ENCODE measurements around the gene OR1S2. TPM values are rescaled to one million over a fixed set of nuclear protein-coding genes. Genes with fewer than 3 reads are reported as not detected.

Gene OR1S2
- total and polyA plus RNA-seq, 9 of the 15 experiments (the other 6 are each of a cell fraction or from before 2014, with no cell fraction given), result not detected

DNA sequence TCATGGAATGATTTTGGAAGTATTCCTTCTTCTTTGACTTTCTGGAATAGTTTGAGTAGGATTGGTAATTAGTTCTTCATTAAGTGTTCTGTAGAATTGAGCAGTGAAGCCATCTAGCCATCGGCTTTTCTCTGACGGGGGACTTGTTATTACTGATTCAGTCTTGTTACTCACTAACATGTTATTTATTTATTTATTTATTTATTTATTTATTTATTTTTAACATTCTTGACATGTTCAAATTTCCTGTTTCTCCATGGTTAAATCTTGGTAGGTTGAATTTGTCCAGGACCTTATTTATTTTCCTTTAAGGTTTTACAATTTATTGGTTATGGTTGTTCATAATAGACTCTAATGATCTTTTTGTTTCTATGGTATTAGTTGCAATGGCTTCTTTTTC, 40.0 kb upstream of the OR1S2 start:
- Histone ChIP-seq H3K27ac (ENCODE audit: extremely low read depth, low read depth, low read length) (no peak overlapping the region), H3K9me3 (replicated peaks; ENCODE audit: control insufficient read depth, insufficient read depth, low read depth, low read length) (no peaks in the 10 kb centered on the region), H3K4me3 (no peak overlapping the region), H3K4me1 (replicated peaks in 1 of 2; ENCODE audit: control insufficient read depth in 2 of 2, insufficient read depth in 2 of 2, low read length in 2 of 2) (no peaks in the 10 kb centered on the region), H3K36me3 (ENCODE audit: control insufficient read depth, insufficient read depth, low read length) (no peaks in the 10 kb centered on the region), H3K9me1 (ENCODE audit: control insufficient read depth, insufficient read depth, low read length) (no peaks in the 10 kb centered on the region), H3K27me3 (ENCODE audit: control insufficient read depth in 2 of 2, insufficient read depth in 2 of 2, low read length in 2 of 2) (no peaks in the 10 kb centered on the region), H3K4me2 (ENCODE audit: insufficient read depth, low read length) (no peak overlapping the region), H4K20me1 (replicated peaks; ENCODE audit: control insufficient read depth, insufficient read depth, low read length) (no peaks in the 10 kb centered on the region), H3K79me2 (ENCODE audit: control insufficient read depth, insufficient read depth, low read length) (no peaks in the 10 kb centered on the region), H2AFZ (ENCODE audit: low read depth, low read length) (no peak overlapping the region), H3K9ac (ENCODE audit: insufficient read depth in 1 of 2, low read depth in 2 of 2, low read length in 2 of 2) (no peak overlapping the region)
- ATAC-seq, result no peak
- no peak for DNase-seq (ENCODE audit: extremely low read depth in 1 of 4, low spot score in 3 of 4)
- no peak for FAIRE-seq
- WGBS (ENCODE audit: insufficient coverage, low coverage, missing lambda C conversion rate), result 3% methylated on average over 2 of the region's 2 CpGs
- POLR2A ChIA-PET, result no interaction called here
- BruUV-seq (replicated peaks), result no TSS peak
- in situ Hi-C loops (cut with MboI), result no loop called here
- intact Hi-C loops (cut with micrococcal nuclease), result no loop called here
- CTCF ChIA-PET (ENCODE audit: low intra/inter-chr PET ratio), result no interaction called here
- TF ChIP-seq CHD2 (IDR thresholded peaks at IDR 0.05; ENCODE audit: low read depth, low read length), result no peak
- TF ChIP-seq, protein P1, sequence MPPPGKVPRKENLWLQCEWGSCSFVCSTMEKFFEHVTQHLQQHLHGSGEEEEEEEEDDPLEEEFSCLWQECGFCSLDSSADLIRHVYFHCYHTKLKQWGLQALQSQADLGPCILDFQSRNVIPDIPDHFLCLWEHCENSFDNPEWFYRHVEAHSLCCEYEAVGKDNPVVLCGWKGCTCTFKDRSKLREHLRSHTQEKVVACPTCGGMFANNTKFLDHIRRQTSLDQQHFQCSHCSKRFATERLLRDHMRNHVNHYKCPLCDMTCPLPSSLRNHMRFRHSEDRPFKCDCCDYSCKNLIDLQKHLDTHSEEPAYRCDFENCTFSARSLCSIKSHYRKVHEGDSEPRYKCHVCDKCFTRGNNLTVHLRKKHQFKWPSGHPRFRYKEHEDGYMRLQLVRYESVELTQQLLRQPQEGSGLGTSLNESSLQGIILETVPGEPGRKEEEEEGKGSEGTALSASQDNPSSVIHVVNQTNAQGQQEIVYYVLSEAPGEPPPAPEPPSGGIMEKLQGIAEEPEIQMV (tag; conservative IDR thresholded peaks at IDR 0.05; ENCODE audit: low read depth), result no peak
- TF ChIP-seq TAF7 (tag; IDR thresholded peaks at IDR 0.05), result no peak
- TF ChIP-seq, protein P2, sequence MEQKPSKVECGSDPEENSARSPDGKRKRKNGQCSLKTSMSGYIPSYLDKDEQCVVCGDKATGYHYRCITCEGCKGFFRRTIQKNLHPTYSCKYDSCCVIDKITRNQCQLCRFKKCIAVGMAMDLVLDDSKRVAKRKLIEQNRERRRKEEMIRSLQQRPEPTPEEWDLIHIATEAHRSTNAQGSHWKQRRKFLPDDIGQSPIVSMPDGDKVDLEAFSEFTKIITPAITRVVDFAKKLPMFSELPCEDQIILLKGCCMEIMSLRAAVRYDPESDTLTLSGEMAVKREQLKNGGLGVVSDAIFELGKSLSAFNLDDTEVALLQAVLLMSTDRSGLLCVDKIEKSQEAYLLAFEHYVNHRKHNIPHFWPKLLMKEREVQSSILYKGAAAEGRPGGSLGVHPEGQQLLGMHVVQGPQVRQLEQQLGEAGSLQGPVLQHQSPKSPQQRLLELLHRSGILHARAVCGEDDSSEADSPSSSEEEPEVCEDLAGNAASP (IDR thresholded peaks at IDR 0.05), result no peak
- TF ChIP-seq ZNF140 (CRISPR knock-in tag; IDR thresholded peaks at IDR 0.05), result no peak
- TF ChIP-seq NCOA2 (IDR thresholded peaks at IDR 0.05; ENCODE audit: partially characterized antibody in 2 of 2), result no peak
- TF ChIP-seq, protein P3, sequence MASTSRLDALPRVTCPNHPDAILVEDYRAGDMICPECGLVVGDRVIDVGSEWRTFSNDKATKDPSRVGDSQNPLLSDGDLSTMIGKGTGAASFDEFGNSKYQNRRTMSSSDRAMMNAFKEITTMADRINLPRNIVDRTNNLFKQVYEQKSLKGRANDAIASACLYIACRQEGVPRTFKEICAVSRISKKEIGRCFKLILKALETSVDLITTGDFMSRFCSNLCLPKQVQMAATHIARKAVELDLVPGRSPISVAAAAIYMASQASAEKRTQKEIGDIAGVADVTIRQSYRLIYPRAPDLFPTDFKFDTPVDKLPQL (IDR thresholded peaks at IDR 0.05; ENCODE audit: extremely low read depth, insufficient read length), result no peak
- TF ChIP-seq ARHGAP35 (IDR thresholded peaks at IDR 0.05; ENCODE audit: partially characterized antibody), result no peak
- TF ChIP-seq ELF4 (CRISPR knock-in tag; IDR thresholded peaks at IDR 0.05), result no peak
- TF ChIP-seq CBX8 (IDR thresholded peaks at IDR 0.05; ENCODE audit: borderline replicate concordance, extremely low read depth, low read depth, low read length, poor library complexity, severe bottlenecking), result no peak
- no peak for TF ChIP-seq KLF10 (CRISPR knock-in tag; IDR thresholded peaks at IDR 0.05)
- TF ChIP-seq, protein P4, sequence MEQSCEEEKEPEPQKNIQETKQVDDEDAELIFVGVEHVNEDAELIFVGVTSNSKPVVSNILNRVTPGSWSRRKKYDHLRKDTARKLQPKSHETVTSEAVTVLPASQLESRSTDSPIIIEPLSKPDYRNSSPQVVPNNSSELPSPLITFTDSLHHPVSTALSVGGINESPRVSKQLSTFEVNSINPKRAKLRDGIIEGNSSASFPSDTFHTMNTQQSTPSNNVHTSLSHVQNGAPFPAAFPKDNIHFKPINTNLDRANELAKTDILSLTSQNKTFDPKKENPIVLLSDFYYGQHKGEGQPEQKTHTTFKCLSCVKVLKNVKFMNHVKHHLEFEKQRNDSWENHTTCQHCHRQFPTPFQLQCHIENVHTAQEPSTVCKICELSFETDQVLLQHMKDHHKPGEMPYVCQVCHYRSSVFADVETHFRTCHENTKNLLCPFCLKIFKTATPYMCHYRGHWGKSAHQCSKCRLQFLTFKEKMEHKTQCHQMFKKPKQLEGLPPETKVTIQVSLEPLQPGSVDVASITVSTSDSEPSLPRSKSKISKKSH (CRISPR knock-in tag; IDR thresholded peaks at IDR 0.05), result no peak
- no peak for TF ChIP-seq KDM2B (CRISPR knock-in tag; IDR thresholded peaks at IDR 0.05)
- no peak for TF ChIP-seq SP1 (CRISPR knock-in tag; IDR thresholded peaks at IDR 0.05)
- TF ChIP-seq CBX3 (IDR thresholded peaks at IDR 0.05; ENCODE audit: borderline replicate concordance in 1 of 2, low read length in 2 of 2), result no peak
- TF ChIP-seq, protein P5, sequence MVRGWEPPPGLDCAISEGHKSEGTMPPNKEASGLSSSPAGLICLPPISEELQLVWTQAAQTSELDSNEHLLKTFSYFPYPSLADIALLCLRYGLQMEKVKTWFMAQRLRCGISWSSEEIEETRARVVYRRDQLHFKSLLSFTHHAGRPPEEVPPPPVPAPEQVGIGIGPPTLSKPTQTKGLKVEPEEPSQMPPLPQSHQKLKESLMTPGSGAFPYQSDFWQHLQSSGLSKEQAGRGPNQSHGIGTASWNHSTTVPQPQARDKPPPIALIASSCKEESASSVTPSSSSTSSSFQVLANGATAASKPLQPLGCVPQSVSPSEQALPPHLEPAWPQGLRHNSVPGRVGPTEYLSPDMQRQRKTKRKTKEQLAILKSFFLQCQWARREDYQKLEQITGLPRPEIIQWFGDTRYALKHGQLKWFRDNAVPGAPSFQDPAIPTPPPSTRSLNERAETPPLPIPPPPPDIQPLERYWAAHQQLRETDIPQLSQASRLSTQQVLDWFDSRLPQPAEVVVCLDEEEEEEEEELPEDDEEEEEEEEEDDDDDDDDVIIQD (CRISPR knock-in tag; IDR thresholded peaks at IDR 0.05), result no peak
- TF ChIP-seq TBL1XR1 (IDR thresholded peaks at IDR 0.05; ENCODE audit: low read length in 2 of 2), result no peak
